ENCODE results near the gene ADAM10. TPM values are rescaled to one million over a fixed set of nuclear protein-coding genes. Genes with fewer than 3 reads are reported as not detected.

The ADAM10 gene
- total RNA-seq, 1 donor from 2014 or later = 125 TPM

DNA sequence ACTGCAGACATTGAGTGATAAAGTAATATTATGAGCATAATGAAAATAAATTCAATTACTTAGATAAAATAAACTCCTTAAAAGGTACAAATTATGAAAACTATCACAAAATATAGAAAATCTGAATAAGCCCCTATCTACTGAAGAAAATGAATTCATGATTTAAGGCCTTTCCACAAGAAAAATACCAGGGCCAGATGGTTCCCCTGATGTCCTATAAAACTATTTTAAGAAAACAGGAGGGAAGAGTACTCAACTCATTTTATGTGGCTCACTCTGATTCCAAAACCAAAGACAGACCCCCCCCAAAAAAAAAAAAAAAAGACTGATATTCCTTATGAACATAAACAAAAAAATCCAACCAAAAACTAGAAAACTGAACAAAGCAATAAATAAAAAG, 59.9 kb downstream of the ADAM10 start:
- no peak for DNase-seq (ENCODE audit: low read depth)
- no peak overlapping the region for H3K4me3 ChIP-seq (ENCODE audit: low read depth, low read length)
- TF ChIP-seq, protein P1, sequence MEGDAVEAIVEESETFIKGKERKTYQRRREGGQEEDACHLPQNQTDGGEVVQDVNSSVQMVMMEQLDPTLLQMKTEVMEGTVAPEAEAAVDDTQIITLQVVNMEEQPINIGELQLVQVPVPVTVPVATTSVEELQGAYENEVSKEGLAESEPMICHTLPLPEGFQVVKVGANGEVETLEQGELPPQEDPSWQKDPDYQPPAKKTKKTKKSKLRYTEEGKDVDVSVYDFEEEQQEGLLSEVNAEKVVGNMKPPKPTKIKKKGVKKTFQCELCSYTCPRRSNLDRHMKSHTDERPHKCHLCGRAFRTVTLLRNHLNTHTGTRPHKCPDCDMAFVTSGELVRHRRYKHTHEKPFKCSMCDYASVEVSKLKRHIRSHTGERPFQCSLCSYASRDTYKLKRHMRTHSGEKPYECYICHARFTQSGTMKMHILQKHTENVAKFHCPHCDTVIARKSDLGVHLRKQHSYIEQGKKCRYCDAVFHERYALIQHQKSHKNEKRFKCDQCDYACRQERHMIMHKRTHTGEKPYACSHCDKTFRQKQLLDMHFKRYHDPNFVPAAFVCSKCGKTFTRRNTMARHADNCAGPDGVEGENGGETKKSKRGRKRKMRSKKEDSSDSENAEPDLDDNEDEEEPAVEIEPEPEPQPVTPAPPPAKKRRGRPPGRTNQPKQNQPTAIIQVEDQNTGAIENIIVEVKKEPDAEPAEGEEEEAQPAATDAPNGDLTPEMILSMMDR (IDR thresholded peaks at IDR 0.05; ENCODE audit: insufficient read depth, low read length, poor library complexity, severe bottlenecking) = no peak
- H3K27me3 ChIP-seq (ENCODE audit: control insufficient read depth, insufficient read depth, low read length) = no peaks in the 10 kb centered on the region
- H3K36me3 ChIP-seq (ENCODE audit: control insufficient read depth, insufficient read depth, low read length) = no peaks in the 10 kb centered on the region

DNA sequence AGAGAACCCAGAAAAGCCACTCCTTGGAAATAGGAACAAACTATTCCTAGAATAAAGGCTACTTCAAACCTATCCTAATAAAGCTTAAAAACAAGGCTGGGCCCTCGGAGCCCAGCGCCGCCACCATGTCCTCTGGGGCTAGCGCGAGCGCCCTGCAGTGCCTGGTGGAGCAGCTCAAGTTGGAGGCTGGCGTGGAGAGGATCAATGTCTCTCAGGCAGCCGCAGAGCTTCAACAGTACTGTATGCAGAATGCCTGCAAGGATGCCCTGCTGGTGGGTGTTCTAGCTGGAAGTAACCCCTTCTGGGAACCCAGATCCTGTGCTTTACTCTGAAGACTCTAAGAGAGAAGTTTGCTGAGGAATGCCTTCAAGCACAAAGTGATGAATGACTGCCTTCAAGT, 63.2 kb downstream of the ADAM10 start:
- TF ChIP-seq, protein P1 (IDR thresholded peaks at IDR 0.05; ENCODE audit: insufficient read depth, low read length, poor library complexity, severe bottlenecking) = no peak
- H3K27me3 ChIP-seq (ENCODE audit: control insufficient read depth, insufficient read depth, low read length) = no peaks in the 10 kb centered on the region
- no peak overlapping the region for H3K4me3 ChIP-seq (ENCODE audit: low read depth, low read length)
- DNase-seq (ENCODE audit: low read depth) = no peak
- no peaks in the 10 kb centered on the region for H3K36me3 ChIP-seq (ENCODE audit: control insufficient read depth, insufficient read depth, low read length)

DNA sequence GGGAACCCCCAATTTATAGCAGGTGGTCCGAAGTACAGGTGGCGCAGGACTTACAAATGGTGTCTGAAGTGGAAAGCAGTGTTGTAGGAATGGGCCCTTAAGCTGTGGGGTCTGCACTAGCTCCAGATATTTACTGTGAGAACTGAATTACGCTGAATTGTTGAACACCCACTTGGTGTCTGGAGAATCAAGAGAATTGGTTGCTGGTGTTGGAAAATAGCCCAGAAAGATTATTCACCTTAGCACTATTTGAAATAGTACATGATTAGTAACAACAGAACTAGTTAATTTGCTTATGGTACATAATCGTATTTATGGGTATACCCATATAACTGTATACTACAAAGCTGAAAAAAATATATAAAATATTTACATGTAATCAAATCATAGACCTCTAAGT, 64.8 kb downstream of the ADAM10 start:
- no peak for DNase-seq (ENCODE audit: low read depth)
- TF ChIP-seq, protein P1 (IDR thresholded peaks at IDR 0.05; ENCODE audit: insufficient read depth, low read length, poor library complexity, severe bottlenecking) = no peak
- Histone ChIP-seq H3K27me3 (ENCODE audit: control insufficient read depth, insufficient read depth, low read length) (no peaks in the 10 kb centered on the region), H3K36me3 (ENCODE audit: control insufficient read depth, insufficient read depth, low read length) (no peaks in the 10 kb centered on the region), H3K4me3 (ENCODE audit: low read depth, low read length) (no peak overlapping the region)

DNA sequence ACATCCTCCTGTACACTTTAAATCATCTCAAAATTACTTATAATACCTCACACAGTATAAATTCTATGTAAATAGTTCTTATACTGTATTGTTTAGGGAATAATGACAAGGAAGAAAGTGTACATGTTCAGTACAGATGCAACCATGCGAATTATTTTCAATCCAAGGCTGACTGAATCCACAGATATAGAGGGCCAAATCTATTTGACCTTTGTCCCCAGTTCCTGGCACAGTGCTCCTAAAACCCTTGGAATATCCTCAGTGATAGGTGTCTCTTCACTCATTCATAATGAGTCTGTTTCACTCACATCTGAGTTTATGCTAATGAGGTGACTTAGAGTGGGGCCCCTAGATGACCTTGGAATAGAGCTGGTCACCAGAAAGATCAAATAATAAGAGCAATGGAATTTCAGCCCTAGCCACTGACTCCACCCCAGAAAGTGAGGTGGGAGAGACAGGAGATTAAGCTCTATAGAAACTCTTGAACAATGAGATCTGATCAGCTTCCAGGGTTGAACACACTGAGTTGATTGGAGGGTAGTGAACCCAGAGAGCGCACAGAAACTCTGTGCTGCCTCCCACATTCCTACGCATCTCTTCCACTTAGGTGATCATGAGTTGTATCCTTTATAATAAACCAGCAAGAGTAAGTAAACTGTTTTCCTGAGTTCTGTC, 65.3 kb downstream of the ADAM10 start:
- H3K4me3 ChIP-seq (ENCODE audit: low read depth, low read length) = no peak overlapping the region
- TF ChIP-seq, protein P1 (IDR thresholded peaks at IDR 0.05; ENCODE audit: insufficient read depth, low read length, poor library complexity, severe bottlenecking) = no peak
- H3K27me3 ChIP-seq (ENCODE audit: control insufficient read depth, insufficient read depth, low read length) = no peaks in the 10 kb centered on the region
- no peak for DNase-seq (ENCODE audit: low read depth)
- H3K36me3 ChIP-seq (ENCODE audit: control insufficient read depth, insufficient read depth, low read length) = no peaks in the 10 kb centered on the region

DNA sequence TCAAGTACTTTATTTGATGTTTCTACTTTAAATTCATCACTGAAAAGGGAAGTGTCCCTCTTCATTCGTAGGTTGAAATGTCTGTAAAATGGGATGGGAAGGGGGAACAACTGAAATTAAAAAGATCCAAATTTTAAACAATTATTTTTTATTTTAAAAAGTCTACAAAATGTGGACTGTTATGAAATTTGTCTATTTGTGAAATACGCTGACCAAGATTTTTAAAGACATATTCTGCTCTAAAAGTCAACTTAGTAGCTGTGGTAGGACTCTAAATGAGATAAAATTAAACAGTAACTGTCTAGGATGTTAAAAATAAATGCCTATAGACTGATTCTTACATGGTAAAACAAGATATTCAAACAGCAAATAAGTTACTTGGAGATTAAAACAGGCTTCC, 67.3 kb downstream of the ADAM10 start:
- Histone ChIP-seq H3K36me3 (ENCODE audit: control insufficient read depth, insufficient read depth, low read length) (no peaks in the 10 kb centered on the region), H3K27me3 (ENCODE audit: control insufficient read depth, insufficient read depth, low read length) (no peaks in the 10 kb centered on the region), H3K4me3 (ENCODE audit: low read depth, low read length) (no peak overlapping the region)
- DNase-seq (ENCODE audit: low read depth) = no peak
- TF ChIP-seq, protein P1 (IDR thresholded peaks at IDR 0.05; ENCODE audit: insufficient read depth, low read length, poor library complexity, severe bottlenecking) = no peak

DNA sequence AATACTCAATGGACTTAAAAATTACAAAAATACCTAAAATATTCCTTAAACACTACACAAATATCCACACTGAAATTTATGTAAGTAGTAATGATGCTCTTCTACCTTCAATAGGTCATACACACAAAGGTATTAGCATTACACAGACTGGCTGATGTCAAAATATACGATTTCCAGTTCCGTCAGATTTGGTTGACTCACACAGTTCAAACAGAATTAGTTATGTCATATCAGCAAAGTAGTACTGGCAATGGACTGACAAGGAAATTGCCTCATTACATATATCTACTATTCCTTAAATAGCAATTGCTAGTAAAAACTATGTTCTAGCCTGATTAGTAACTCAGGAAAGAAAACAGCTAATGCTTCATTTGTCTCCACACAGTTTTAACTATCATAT, 70.8 kb downstream of the ADAM10 start:
- DNase-seq (ENCODE audit: low read depth) = no peak
- H3K4me3 ChIP-seq (ENCODE audit: low read depth, low read length) = no peak overlapping the region
- no peaks in the 10 kb centered on the region for H3K27me3 ChIP-seq (ENCODE audit: control insufficient read depth, insufficient read depth, low read length)
- no peaks in the 10 kb centered on the region for H3K36me3 ChIP-seq (ENCODE audit: control insufficient read depth, insufficient read depth, low read length)
- TF ChIP-seq, protein P1 (IDR thresholded peaks at IDR 0.05; ENCODE audit: insufficient read depth, low read length, poor library complexity, severe bottlenecking) = no peak
